Hepatocyte (in vitro differentiated cells): ENCODE data around the gene NPHP3.

Source experiments
- CTCF ChIP-seq: fragments of 200-600 bp; sonication (generic); IDR thresholded peaks from 2 replicates; pipeline ENCODE4 v1.5.1; 2016; ENCODE audit warnings: antibody characterized with exemption, mild to moderate bottlenecking; ENCODE audit not compliant: poor library complexity
- EZH2 ChIP-seq: fragments of 200-600 bp; sonication (generic); IDR thresholded peaks from 2 replicates; pipeline ENCODE4 v1.6.1; 2016; ENCODE audit warnings: antibody characterized with exemption, mild to moderate bottlenecking, borderline replicate concordance
- EZH2phosphoT487 ChIP-seq: fragments of 200-600 bp; sonication (generic); IDR thresholded peaks from one replicate; pipeline ENCODE4 v1.6.1; 2018; ENCODE audit warnings: antibody characterized with exemption, mild to moderate bottlenecking, low read depth, moderate library complexity; ENCODE audit not compliant: unreplicated experiment, severe bottlenecking

- TF ChIP-seq CTCF (no peak), EZH2phosphoT487 (no peak), EZH2 (no peak)
These were observed 34.0 kb upstream of the NPHP3 start for GRCh38 chr3:132756108-132756650.
